Panc1 (cell line): ENCODE measurements around the gene FHL5. TPM values are rescaled to one million over a fixed set of nuclear protein-coding genes. Genes with fewer than 3 reads are reported as not detected.

Experiments used
- ATAC-seq: fragments of 200-7000 bp; cut with Tn5 transposase; 2 replicates; pipeline ENCODE4 v1.9.1; 2020; ENCODE audit warnings: mild to moderate bottlenecking, moderate library complexity
- BruUV-seq: library from RNA; stranded (reverse); fragments of 400-500 nt; replicated peaks from 2 replicates; lab custom pipeline; 2021; lab: Mats Ljungman, UMichigan
- CTCF ChIA-PET: fragments of 300-600 bp; sonication (Branson Sonifier 250); formaldehyde crosslinking; loops from one replicate; lab custom pipeline; 2022; ENCODE audit warnings: antibody characterized with exemption; lab: Charles Lee
- POLR2A ChIA-PET: fragments of 300-600 bp; sonication (Branson Sonifier 250); formaldehyde crosslinking; loops from one replicate; lab custom pipeline; 2022; ENCODE audit warnings: antibody characterized with exemption; lab: Charles Lee
- DNase-seq: peaks from one replicate; pipeline ENCODE4 v3.0.0-alpha.2; 2010; ENCODE audit warnings: low read depth, low spot score
- H3K27ac ChIP-seq: 2 replicates; pipeline ENCODE4 v1.5.1; 2011; ENCODE audit warnings: mild to moderate bottlenecking, low read length, inconsistent platforms
- H3K27me3 ChIP-seq: fragments of 200-500 bp; sonication (Bioruptor generic); 2 replicates; pipeline ENCODE4 v1.6.0; 2014; ENCODE audit warnings: low read length, inconsistent platforms; ENCODE audit not compliant: control insufficient read depth, insufficient read depth
- H3K36me3 ChIP-seq: fragments of 200-500 bp; sonication (Bioruptor generic); 2 replicates; pipeline ENCODE4 v1.5.1; 2014; ENCODE audit warnings: inconsistent platforms, mild to moderate bottlenecking, low read length, moderate library complexity; ENCODE audit not compliant: control insufficient read depth, insufficient read depth
- H3K4me1 ChIP-seq: 2 replicates; pipeline ENCODE4 v1.5.1; 2011; ENCODE audit warnings: inconsistent platforms, mild to moderate bottlenecking, low read length, moderate library complexity; ENCODE audit not compliant: control insufficient read depth, insufficient read depth
- H3K4me3 ChIP-seq, 2 experiments: 2 replicates each; pipeline ENCODE4 v1.5.1; 2011 to 2012; ENCODE audit warnings: low read depth in 2 of 2, low read length in 2 of 2, mild to moderate bottlenecking in 2 of 2, inconsistent platforms in 1 of 2, moderate library complexity in 1 of 2
- H3K9me3 ChIP-seq: fragments of 200-500 bp; sonication (Bioruptor generic); 2 replicates; pipeline ENCODE4 v1.5.1; 2014; ENCODE audit warnings: low read depth, mild to moderate bottlenecking, inconsistent platforms, low read length, moderate library complexity; ENCODE audit not compliant: control insufficient read depth, insufficient read depth
- CTCF ChIP-seq: fragments of 450-650 bp; IDR thresholded peaks from 2 replicates; pipeline ENCODE4 v1.5.1; 2017; ENCODE audit warnings: mild to moderate bottlenecking
- POLR2AphosphoS5 ChIP-seq: IDR thresholded peaks from 2 replicates; pipeline ENCODE4 v1.6.1; 2012; ENCODE audit warnings: mild to moderate bottlenecking, low read depth, low read length, moderate library complexity
- REST ChIP-seq, 2 experiments: IDR thresholded peaks; 2 replicates each; pipeline ENCODE4 v1.6.1; 2011 to 2012; ENCODE audit warnings: low read depth in 2 of 2, control low read depth in 1 of 2, low read length in 1 of 2, mild to moderate bottlenecking in 1 of 2, moderate library complexity in 1 of 2; ENCODE audit not compliant: insufficient read depth in 1 of 2
- SIN3A ChIP-seq: IDR thresholded peaks from 2 replicates; pipeline ENCODE4 v1.6.1; 2012; ENCODE audit warnings: low read depth, mild to moderate bottlenecking, low read length, moderate library complexity, borderline replicate concordance; ENCODE audit not compliant: insufficient read depth
- TCF7L2 ChIP-seq: IDR thresholded peaks from 2 replicates; pipeline ENCODE4 v1.6.1; 2011; ENCODE audit warnings: mild to moderate bottlenecking, low read depth, low read length, inconsistent platforms
- in situ Hi-C: cut with HindIII; loops from 2 replicates; pipeline ENCODE4 v1.10.0; 2016; ENCODE audit warnings: low sequenced_read_pairs, low pct_unique_long_range_greater_than_20kb
- intact Hi-C: fragments of 100-400 bp; cut with micrococcal nuclease; formaldehyde crosslinking; loops from one replicate; pipeline ENCODE4 v1.10.0; 2022; ENCODE audit not compliant: unreplicated experiment
- total RNA-seq: library from RNA; stranded (reverse); gene quantifications from one replicate; pipeline ENCODE4 v1.2.1, GENCODE V29; 2021; ENCODE audit not compliant: unreplicated experiment

Gene FHL5
- total RNA-seq, 1 experiment from 2014 or later = not detected

- ChIA-PET POLR2A (no interaction called here), CTCF (no interaction called here)
- in situ Hi-C loops (no loop called here), intact Hi-C loops (no loop called here)
- Histone ChIP-seq H3K4me1 (peaks cover 19% of the 10 kb centered on the region), H3K27ac (peak overlapping the region; percentile 97), H3K27me3 (no peaks in the 10 kb centered on the region), H3K4me3 (peak overlapping the region; percentile 88 to 91), H3K36me3 (peaks cover 5% of the 10 kb centered on the region), H3K9me3 (no peaks in the 10 kb centered on the region)
- no peak for TF ChIP-seq SIN3A
- no peak for TF ChIP-seq REST (IDR thresholded peaks at IDR 0.05; ENCODE audit: insufficient read depth in 1 of 2, low read depth in 2 of 2, low read length in 1 of 2)
- TF ChIP-seq POLR2AphosphoS5 = no peak
- no peak for TF ChIP-seq CTCF
- no peak for TF ChIP-seq TCF7L2
- BruUV-seq = no TSS peak
- DNase-seq (no peak), ATAC-seq (no peak)
Observed at GRCh38 chr6:96522465-96523009, 40.4 kb upstream of the FHL5 start.

GRCh38 chr6:96528193-96528592 lies 34.7 kb upstream of the FHL5 start:
- ChIA-PET CTCF (no interaction called here), POLR2A (no interaction called here)
- BruUV-seq = no TSS peak
- TF ChIP-seq POLR2AphosphoS5 = no peak
- no peak for TF ChIP-seq REST (IDR thresholded peaks at IDR 0.05; ENCODE audit: insufficient read depth in 1 of 2, low read depth in 2 of 2, low read length in 1 of 2)
- TF ChIP-seq CTCF = no peak
- no peak for TF ChIP-seq SIN3A
- TF ChIP-seq TCF7L2 = no peak
- in situ Hi-C loops (no loop called here), intact Hi-C loops (no loop called here)
- no peak overlapping the region for H3K4me3 ChIP-seq
- no peak overlapping the region for H3K27ac ChIP-seq
- peaks cover 7% of the 10 kb centered on the region for H3K36me3 ChIP-seq
- H3K9me3 ChIP-seq = no peaks in the 10 kb centered on the region
- H3K4me1 ChIP-seq = no peaks in the 10 kb centered on the region; the same call in 1 of the 2 replicates
- DNase-seq (no peak), ATAC-seq (no peak)
- no peaks in the 10 kb centered on the region for H3K27me3 ChIP-seq
